ENCODE measurements around the gene TMEM178B.

Gene TMEM178B

DNA sequence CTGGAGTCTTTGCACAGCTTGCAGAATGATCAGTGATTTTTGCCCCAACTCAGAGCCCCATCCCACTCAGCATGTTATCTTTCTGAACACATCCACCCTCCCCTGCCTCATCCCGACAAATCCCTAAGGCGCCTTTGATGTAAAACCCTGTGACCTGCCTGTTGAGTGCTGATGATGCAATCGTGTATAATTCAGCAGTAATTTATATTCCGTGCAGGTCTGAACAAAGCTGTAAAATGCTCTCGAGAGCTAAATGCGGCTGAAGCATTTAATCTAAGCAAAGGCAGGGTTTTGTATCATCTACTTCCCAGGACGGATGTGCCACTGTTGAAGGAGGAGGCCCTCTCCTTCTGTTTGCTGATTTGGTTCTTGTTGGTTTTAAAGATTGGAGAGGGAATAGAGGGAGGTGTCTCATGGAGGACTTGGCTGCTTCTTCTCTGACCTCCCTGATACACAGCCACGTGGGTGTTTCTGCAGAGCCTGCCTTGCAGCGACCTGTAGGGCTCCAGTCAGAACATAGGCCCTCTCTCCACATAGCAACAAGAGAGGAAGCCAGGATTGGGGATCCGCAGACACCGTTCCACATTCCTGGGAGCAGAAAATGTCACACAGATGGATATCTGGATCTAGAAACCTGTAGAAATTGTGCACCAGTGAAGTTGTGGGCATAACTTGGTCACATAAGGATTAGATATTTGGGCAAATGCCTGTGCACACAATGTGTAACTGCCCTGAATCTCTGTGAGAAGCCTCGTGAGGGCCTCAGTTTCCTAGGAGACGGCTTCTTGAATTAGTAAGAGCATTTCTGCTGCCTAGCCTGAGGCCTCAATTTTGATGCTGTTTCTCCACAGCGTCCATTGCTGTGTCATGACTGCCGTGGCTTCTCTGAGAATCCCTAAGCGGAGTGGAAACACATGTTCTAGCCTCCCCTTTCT lies 387.2 kb downstream of the TMEM178B start:
- no peak overlapping the region for H3K27ac ChIP-seq (ENCODE audit: low read depth, low read length)
- H3K4me3 ChIP-seq (ENCODE audit: low read length) = no peak overlapping the region
- H3K4me1 ChIP-seq (ENCODE audit: control insufficient read depth, insufficient read depth, low read length) = no peaks in the 10 kb centered on the region
- no peak overlapping the region for H3K9ac ChIP-seq (ENCODE audit: low read length)
- H3K27me3 ChIP-seq (ENCODE audit: control insufficient read depth, insufficient read depth, low read length) = no peaks in the 10 kb centered on the region
- H3K36me3 ChIP-seq (ENCODE audit: control insufficient read depth, insufficient read depth, low read length) = no peaks in the 10 kb centered on the region

- Histone ChIP-seq H3K9ac (ENCODE audit: low read length) (no peak overlapping the region), H3K36me3 (ENCODE audit: control insufficient read depth, insufficient read depth, low read length) (no peaks in the 10 kb centered on the region), H3K4me3 (ENCODE audit: low read length) (no peak overlapping the region), H3K27ac (ENCODE audit: low read depth, low read length) (no peak overlapping the region), H3K4me1 (ENCODE audit: control insufficient read depth, insufficient read depth, low read length) (no peaks in the 10 kb centered on the region), H3K27me3 (ENCODE audit: control insufficient read depth, insufficient read depth, low read length) (no peaks in the 10 kb centered on the region)
Measured at GRCh38 chr7:141461924-141462323, 388.1 kb downstream of the TMEM178B start.

DNA sequence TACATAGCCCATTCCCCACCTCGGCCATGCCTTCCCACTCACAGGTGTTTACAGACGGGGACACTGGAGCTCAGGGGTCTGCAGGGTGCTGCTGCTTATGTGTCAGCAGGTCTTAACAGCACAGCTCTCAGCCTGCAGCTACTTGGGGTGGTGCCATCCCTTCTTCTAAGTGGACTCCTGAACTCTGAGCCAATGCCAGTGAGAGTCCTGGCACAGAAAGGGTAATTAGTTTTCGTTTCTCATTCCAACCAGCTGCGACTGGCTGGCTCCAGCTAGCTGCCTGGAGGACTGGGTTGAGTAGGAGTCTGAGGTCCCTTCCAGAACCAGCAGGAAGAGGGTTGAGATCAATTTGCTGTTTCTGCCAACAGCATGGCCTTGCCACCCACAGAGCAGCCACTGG lies 389.1 kb downstream of the TMEM178B start:
- no peak overlapping the region for H3K9ac ChIP-seq (ENCODE audit: low read length)
- H3K27me3 ChIP-seq (ENCODE audit: control insufficient read depth, insufficient read depth, low read length) = no peaks in the 10 kb centered on the region
- no peaks in the 10 kb centered on the region for H3K36me3 ChIP-seq (ENCODE audit: control insufficient read depth, insufficient read depth, low read length)
- H3K4me3 ChIP-seq (ENCODE audit: low read length) = no peak overlapping the region
- H3K27ac ChIP-seq (ENCODE audit: low read depth, low read length) = no peak overlapping the region
- no peaks in the 10 kb centered on the region for H3K4me1 ChIP-seq (ENCODE audit: control insufficient read depth, insufficient read depth, low read length)

- H3K4me1 ChIP-seq (ENCODE audit: control insufficient read depth, insufficient read depth, low read length) = no peaks in the 10 kb centered on the region
- H3K27me3 ChIP-seq (ENCODE audit: control insufficient read depth, insufficient read depth, low read length) = no peaks in the 10 kb centered on the region
- no peak overlapping the region for H3K4me3 ChIP-seq (ENCODE audit: low read length)
- H3K36me3 ChIP-seq (ENCODE audit: control insufficient read depth, insufficient read depth, low read length) = no peaks in the 10 kb centered on the region
- no peak overlapping the region for H3K9ac ChIP-seq (ENCODE audit: low read length)
- no peak overlapping the region for H3K27ac ChIP-seq (ENCODE audit: low read depth, low read length)
Measured at GRCh38 chr7:141463986-141464385, 390.1 kb downstream of the TMEM178B start.

- Histone ChIP-seq H3K4me1 (ENCODE audit: control insufficient read depth, insufficient read depth, low read length) (no peaks in the 10 kb centered on the region), H3K9ac (ENCODE audit: low read length) (no peak overlapping the region), H3K27me3 (ENCODE audit: control insufficient read depth, insufficient read depth, low read length) (no peaks in the 10 kb centered on the region), H3K4me3 (ENCODE audit: low read length) (no peak overlapping the region), H3K27ac (ENCODE audit: low read depth, low read length) (no peak overlapping the region), H3K36me3 (ENCODE audit: control insufficient read depth, insufficient read depth, low read length) (no peaks in the 10 kb centered on the region)
Measured at GRCh38 chr7:141464551-141464950, 390.7 kb downstream of the TMEM178B start.

GRCh38 chr7:141466151-141466904 lies 392.5 kb downstream of the TMEM178B start:
- Histone ChIP-seq H3K4me3 (ENCODE audit: low read length) (no peak overlapping the region), H3K36me3 (ENCODE audit: control insufficient read depth, insufficient read depth, low read length) (no peaks in the 10 kb centered on the region), H3K9ac (ENCODE audit: low read length) (no peak overlapping the region), H3K27ac (ENCODE audit: low read depth, low read length) (no peak overlapping the region), H3K27me3 (ENCODE audit: control insufficient read depth, insufficient read depth, low read length) (no peaks in the 10 kb centered on the region), H3K4me1 (ENCODE audit: control insufficient read depth, insufficient read depth, low read length) (no peaks in the 10 kb centered on the region)

GRCh38 chr7:141468341-141468740 lies 394.5 kb downstream of the TMEM178B start:
- Histone ChIP-seq H3K27ac (ENCODE audit: low read depth, low read length) (no peak overlapping the region), H3K4me3 (ENCODE audit: low read length) (no peak overlapping the region), H3K4me1 (ENCODE audit: control insufficient read depth, insufficient read depth, low read length) (no peaks in the 10 kb centered on the region), H3K27me3 (ENCODE audit: control insufficient read depth, insufficient read depth, low read length) (no peaks in the 10 kb centered on the region), H3K9ac (ENCODE audit: low read length) (no peak overlapping the region), H3K36me3 (ENCODE audit: control insufficient read depth, insufficient read depth, low read length) (no peaks in the 10 kb centered on the region)

- Histone ChIP-seq H3K4me3 (ENCODE audit: low read length) (no peak overlapping the region), H3K9ac (ENCODE audit: low read length) (no peak overlapping the region), H3K27me3 (ENCODE audit: control insufficient read depth, insufficient read depth, low read length) (no peaks in the 10 kb centered on the region), H3K36me3 (ENCODE audit: control insufficient read depth, insufficient read depth, low read length) (no peaks in the 10 kb centered on the region), H3K4me1 (ENCODE audit: control insufficient read depth, insufficient read depth, low read length) (no peaks in the 10 kb centered on the region), H3K27ac (ENCODE audit: low read depth, low read length) (no peak overlapping the region)
Measured at GRCh38 chr7:141475679-141476078, 401.8 kb downstream of the TMEM178B start.

DNA sequence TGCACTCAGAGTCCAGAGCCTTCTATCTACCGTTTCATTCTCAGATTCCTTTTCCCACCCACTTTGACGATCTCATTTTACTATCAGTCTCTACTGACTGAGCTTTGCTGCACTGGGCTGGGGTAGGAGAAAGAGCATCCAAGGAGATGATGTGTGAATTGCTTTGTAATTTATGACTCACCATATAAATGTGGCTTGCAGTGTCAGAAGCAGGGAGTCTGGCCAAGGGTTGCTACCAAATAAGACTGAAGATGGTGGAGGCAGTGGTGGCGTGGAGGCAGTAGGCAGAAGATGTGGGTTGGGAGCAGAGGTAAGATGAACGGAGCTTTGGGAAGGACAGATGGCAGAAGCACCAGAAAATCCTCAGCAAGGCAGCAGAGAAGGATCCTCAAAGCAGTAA lies 404.0 kb downstream of the TMEM178B start:
- H3K9ac ChIP-seq (ENCODE audit: low read length) = no peak overlapping the region
- no peaks in the 10 kb centered on the region for H3K4me1 ChIP-seq (ENCODE audit: control insufficient read depth, insufficient read depth, low read length)
- H3K4me3 ChIP-seq (ENCODE audit: low read length) = no peak overlapping the region
- H3K27ac ChIP-seq (ENCODE audit: low read depth, low read length) = no peak overlapping the region
- no peaks in the 10 kb centered on the region for H3K36me3 ChIP-seq (ENCODE audit: control insufficient read depth, insufficient read depth, low read length)
- no peaks in the 10 kb centered on the region for H3K27me3 ChIP-seq (ENCODE audit: control insufficient read depth, insufficient read depth, low read length)

DNA sequence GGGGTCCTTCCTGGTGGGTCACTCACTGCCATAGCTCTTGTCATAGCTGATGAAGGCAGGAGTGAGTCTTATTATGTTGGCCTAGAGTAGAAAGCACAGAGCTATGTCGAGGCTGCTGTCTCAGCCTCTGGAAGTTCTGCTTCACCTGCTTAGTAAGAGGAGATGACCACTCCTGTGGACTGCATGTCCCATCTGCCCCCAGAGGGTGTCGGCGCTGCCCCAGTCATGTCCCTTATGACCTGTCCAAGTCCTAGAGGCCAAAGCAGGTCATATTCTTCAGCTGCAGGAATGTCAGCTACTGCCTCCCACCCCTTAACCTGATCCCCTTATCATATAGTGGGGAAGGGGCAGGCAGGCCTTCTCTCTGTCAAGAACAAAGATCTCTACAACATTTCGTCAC lies 405.0 kb downstream of the TMEM178B start:
- no peaks in the 10 kb centered on the region for H3K27me3 ChIP-seq (ENCODE audit: control insufficient read depth, insufficient read depth, low read length)
- H3K4me3 ChIP-seq (ENCODE audit: low read length) = no peak overlapping the region
- no peaks in the 10 kb centered on the region for H3K36me3 ChIP-seq (ENCODE audit: control insufficient read depth, insufficient read depth, low read length)
- no peak overlapping the region for H3K9ac ChIP-seq (ENCODE audit: low read length)
- H3K27ac ChIP-seq (ENCODE audit: low read depth, low read length) = no peak overlapping the region
- H3K4me1 ChIP-seq (ENCODE audit: control insufficient read depth, insufficient read depth, low read length) = no peaks in the 10 kb centered on the region

DNA sequence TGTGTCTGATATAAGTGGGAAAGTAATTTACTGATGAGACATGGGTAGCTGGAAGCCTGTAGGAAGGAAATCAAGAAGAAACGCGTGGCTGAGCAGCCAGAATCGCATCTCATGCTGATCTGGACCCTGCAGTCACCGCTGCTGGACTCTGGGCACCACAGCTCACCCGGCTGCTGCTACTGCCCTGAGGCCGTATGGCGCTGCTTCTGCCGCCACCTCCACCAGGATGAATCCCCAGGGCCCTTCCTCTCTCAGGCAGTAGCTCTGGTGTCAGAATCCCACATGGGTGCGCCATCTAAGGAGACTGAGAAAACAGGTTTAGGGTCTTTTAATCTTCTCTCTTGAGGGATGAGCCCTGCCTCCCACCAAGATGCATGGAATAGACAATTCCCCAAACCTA lies 407.1 kb downstream of the TMEM178B start:
- Histone ChIP-seq H3K27ac (ENCODE audit: low read depth, low read length) (no peak overlapping the region), H3K36me3 (ENCODE audit: control insufficient read depth, insufficient read depth, low read length) (no peaks in the 10 kb centered on the region), H3K9ac (ENCODE audit: low read length) (no peak overlapping the region), H3K4me3 (ENCODE audit: low read length) (no peak overlapping the region), H3K4me1 (ENCODE audit: control insufficient read depth, insufficient read depth, low read length) (no peaks in the 10 kb centered on the region), H3K27me3 (ENCODE audit: control insufficient read depth, insufficient read depth, low read length) (no peaks in the 10 kb centered on the region)

DNA sequence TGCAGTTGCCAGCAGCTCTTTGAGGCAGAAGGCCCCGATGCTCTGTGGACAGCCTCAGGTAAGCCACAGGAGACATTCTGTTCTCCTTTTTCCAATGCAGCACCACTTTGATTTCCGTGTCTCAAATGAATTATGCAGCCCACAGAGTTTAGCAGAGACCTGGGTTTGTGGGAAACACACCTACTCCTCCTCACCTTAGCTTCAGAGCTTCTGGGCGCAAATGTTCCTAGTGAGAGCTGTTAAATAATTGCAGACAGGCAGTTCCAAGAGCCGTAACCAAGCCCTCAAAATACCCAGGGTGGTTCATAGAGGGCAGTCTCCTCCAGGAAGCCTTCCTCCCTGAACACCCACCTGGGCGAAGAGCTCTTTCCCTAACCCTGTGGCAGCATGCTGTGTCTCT lies 408.1 kb downstream of the TMEM178B start:
- Histone ChIP-seq H3K4me1 (ENCODE audit: control insufficient read depth, insufficient read depth, low read length) (no peaks in the 10 kb centered on the region), H3K27ac (ENCODE audit: low read depth, low read length) (no peak overlapping the region), H3K9ac (ENCODE audit: low read length) (no peak overlapping the region), H3K4me3 (ENCODE audit: low read length) (no peak overlapping the region), H3K27me3 (ENCODE audit: control insufficient read depth, insufficient read depth, low read length) (no peaks in the 10 kb centered on the region), H3K36me3 (ENCODE audit: control insufficient read depth, insufficient read depth, low read length) (no peaks in the 10 kb centered on the region)

All from rectal smooth muscle tissue (tissue), 1 donor.